CD4-positive, alpha-beta T cell (primary cell): Measurements from ENCODE around the gene PDIA3. TPM values are rescaled to one million over a fixed set of nuclear protein-coding genes. Genes with fewer than 3 reads are reported as not detected.
"Not testable (repeated sequence)": the region's sequence is repeated elsewhere in the genome, so short reads cannot be mapped to it uniquely, and the experiment has no call there.

Experiments used
- ATAC-seq: fragments of 200-7000 bp; cut with Tn5 transposase; one replicate; pipeline ENCODE4 v1.10.0; 2022; ENCODE audit warnings: mild to moderate bottlenecking; ENCODE audit not compliant: poor library complexity
- CTCF ChIA-PET: fragments of 350-600 bp; sonication (Branson Sonifier 250); formaldehyde crosslinking; loops from one replicate; lab custom pipeline; 2021; ENCODE audit warnings: antibody characterized with exemption, inconsistent platforms; lab: Charles Lee
- POLR2A ChIA-PET: fragments of 350-600 bp; sonication (Branson Sonifier 250); formaldehyde crosslinking; loops from one replicate; lab custom pipeline; 2021; ENCODE audit warnings: antibody characterized with exemption, inconsistent platforms; lab: Charles Lee
- DNase-seq, 14 experiments: peaks; one replicate each; pipeline ENCODE4 v3.0.0-alpha.2; 2013 to 2020; ENCODE audit warnings: mixed read lengths in 2 of 14
- H3K27ac ChIP-seq, 2 donors: one replicate each; pipeline versions ENCODE4 v1.5.1 to v1.7.0; 2013; ENCODE audit warnings: low read length in 2 of 2, low read depth in 1 of 2, mild to moderate bottlenecking in 1 of 2
- H3K27me3 ChIP-seq, 2 experiments: 1 replicate in 1 of 2; 2 replicates in 1 of 2; pipeline versions ENCODE4 v1.6.1 to v1.7.0; 2013; ENCODE audit warnings: low read length in 2 of 2, control low read depth in 1 of 2, mild to moderate bottlenecking in 1 of 2, moderate library complexity in 1 of 2; ENCODE audit not compliant: insufficient read depth in 2 of 2, control insufficient read depth in 1 of 2
- H3K36me3 ChIP-seq: one replicate; pipeline ENCODE4 v1.6.1; 2013; ENCODE audit warnings: low read length, control low read depth; ENCODE audit not compliant: insufficient read depth
- H3K4me1 ChIP-seq: one replicate; pipeline ENCODE4 v1.6.1; 2013; ENCODE audit warnings: low read length, control low read depth; ENCODE audit not compliant: insufficient read depth
- H3K4me3 ChIP-seq: one replicate; pipeline ENCODE4 v1.5.1; 2013; ENCODE audit warnings: mild to moderate bottlenecking, low read length, moderate library complexity
- H3K9me3 ChIP-seq, 2 experiments: 1 replicate in 1 of 2; 2 replicates in 1 of 2; pipeline versions ENCODE4 v1.6.1 to v1.7.0; 2013; ENCODE audit warnings: low read length in 2 of 2, mild to moderate bottlenecking in 2 of 2, control low read depth in 1 of 2, moderate library complexity in 1 of 2; ENCODE audit not compliant: control insufficient read depth in 1 of 2, insufficient read depth in 1 of 2
- H3K27ac Mint-ChIP-seq: one replicate; pipeline ENCODE4 v1.8.0; 2020; ENCODE audit warnings: mixed read lengths
- H3K27me3 Mint-ChIP-seq: one replicate; pipeline ENCODE4 v1.8.0; 2021; ENCODE audit warnings: mixed read lengths
- H3K36me3 Mint-ChIP-seq: one replicate; pipeline ENCODE4 v1.8.0; 2021; ENCODE audit warnings: low read depth, mixed read lengths
- H3K4me1 Mint-ChIP-seq: one replicate; pipeline ENCODE4 v1.8.0; 2021; ENCODE audit warnings: low read depth, mixed read lengths
- H3K4me3 Mint-ChIP-seq: one replicate; pipeline ENCODE4 v1.8.0; 2020; ENCODE audit warnings: mild to moderate bottlenecking, mixed read lengths
- H3K9me3 Mint-ChIP-seq: one replicate; pipeline ENCODE4 v1.8.0; 2020; ENCODE audit warnings: mixed read lengths
- CTCF ChIP-seq: fragments of 200-600 bp; IDR thresholded peaks from one replicate; pipeline ENCODE4 v1.8.0; 2022; ENCODE audit warnings: antibody characterized with exemption, mild to moderate bottlenecking
- intact Hi-C, 2 experiments: fragments of 100-400 bp; cut with DNase I in 1 of 2; cut with micrococcal nuclease in 1 of 2; formaldehyde crosslinking; loops; one replicate each; pipeline versions ENCODE4 v1.15.1 to v1.9.0; 2023 to 2025; cut with DNase I, micrococcal nuclease
- total RNA-seq, 174 experiments: library from RNA in 2 of 174; stranded (reverse) in 2 of 174; gene quantifications; one replicate each; pipeline ENCODE4 v1.2.3 and lab custom pipeline; 2021 to 2026

PDIA3 gene
- total RNA-seq, 2 experiments from 2014 or later, result 179 to 200 TPM

- Mint-ChIP-seq H3K27ac (peak within 1 kb of the TSS; percentile 90), H3K4me3 (peak within 1 kb of the TSS; percentile 94), H3K36me3 (peaks cover 82% of the 10 kb centered on the region), H3K9me3 (no peaks in the 10 kb centered on the region), H3K27me3 (no peaks in the 10 kb centered on the region), H3K4me1 (peaks cover 65% of the 10 kb centered on the region)
- H3K9me3 ChIP-seq, result no peaks in the 10 kb centered on the region
- intact Hi-C loops, result loop anchor here (1.0 to 10.0 kb wide), 5 partner anchors 8 to 285 kb away; partner anchors contain the start of genes ELL3 (in 1 of the 2), MAP1A (in 1 of the 2), MFAP1 (in 1 of the 2) and SERF2 (in 1 of the 2)
- H3K4me1 ChIP-seq, result peaks cover 34% of the 10 kb centered on the region
- peaks cover 51% of the 10 kb centered on the region for H3K36me3 ChIP-seq
- ChIA-PET CTCF (interaction anchor here (0.9 to 1.5 kb wide), 2 partner anchors 10 to 23 kb away, joined by 5 read pairs; partner anchors contain the start of gene ELL3), POLR2A (interaction anchor here (0.8 to 6.8 kb wide), 13 partner anchors 9 to 929 kb away, joined by 3 to 74 read pairs (median 5); partner anchors contain the start of genes ELL3, GOLM2, MFAP1 and PDIA3)
- no peaks in the 10 kb centered on the region for H3K27me3 ChIP-seq
- TF ChIP-seq CTCF, result no peak
- DNase-seq (no peak), ATAC-seq (no peak)
- H3K27ac ChIP-seq, result peak within 1 kb of the TSS; percentile 79 to 92
- H3K4me3 ChIP-seq, result peak within 1 kb of the TSS; percentile 82
Measured at GRCh38 chr15:43799945-43800285, 53.7 kb downstream of the PDIA3 start, which contains the start of gene SERINC4. TSS of gene SERINC4 (minus strand) at chr15:43800220. CDS start at chr15:43799986, 234 bp downstream.

- DNase-seq (peak; percentile 85 to 96 (median 92)), ATAC-seq (peak; percentile 98)
- Histone ChIP-seq H3K4me3 (peak within 1 kb of the TSS; percentile 82), H3K4me1 (peaks cover 28% of the 10 kb centered on the region), H3K27ac (peak within 1 kb of the TSS; percentile 79 to 92), H3K36me3 (peaks cover 50% of the 10 kb centered on the region), H3K9me3 (no peaks in the 10 kb centered on the region), H3K27me3 (no peaks in the 10 kb centered on the region)
- H3K4me1 Mint-ChIP-seq, result peaks cover 59% of the 10 kb centered on the region
- no peak for TF ChIP-seq CTCF
- ChIA-PET POLR2A (interaction anchor here (0.7 to 6.8 kb wide), 18 partner anchors 9 to 928 kb away, joined by 3 to 74 read pairs (median 4); partner anchors contain the start of genes ELL3, GOLM2, MFAP1 and PDIA3), CTCF (interaction anchor here (0.9 to 1.5 kb wide), 2 partner anchors 9 to 23 kb away, joined by 5 read pairs; partner anchors contain the start of gene ELL3)
- no peaks in the 10 kb centered on the region for H3K27me3 Mint-ChIP-seq
- peak within 1 kb of the TSS; percentile 90 for H3K27ac Mint-ChIP-seq
- peak within 1 kb of the TSS; percentile 94 for H3K4me3 Mint-ChIP-seq
- H3K9me3 Mint-ChIP-seq, result no peaks in the 10 kb centered on the region
- intact Hi-C loops, result loop anchor here (1.0 to 2.0 kb wide), 4 partner anchors 8 to 24 kb away; partner anchors contain the start of genes ELL3 (in 1 of the 2), MFAP1 (in 1 of the 2) and SERF2 (in 1 of the 2)
- H3K36me3 Mint-ChIP-seq, result peaks cover 82% of the 10 kb centered on the region
Measured at GRCh38 chr15:43800286-43801141, 54.3 kb downstream of the PDIA3 start, which contains the start of gene HYPK. TSS of gene HYPK (plus strand) at chr15:43800599. CDS start at chr15:43800623, 24 bp downstream.

DNA sequence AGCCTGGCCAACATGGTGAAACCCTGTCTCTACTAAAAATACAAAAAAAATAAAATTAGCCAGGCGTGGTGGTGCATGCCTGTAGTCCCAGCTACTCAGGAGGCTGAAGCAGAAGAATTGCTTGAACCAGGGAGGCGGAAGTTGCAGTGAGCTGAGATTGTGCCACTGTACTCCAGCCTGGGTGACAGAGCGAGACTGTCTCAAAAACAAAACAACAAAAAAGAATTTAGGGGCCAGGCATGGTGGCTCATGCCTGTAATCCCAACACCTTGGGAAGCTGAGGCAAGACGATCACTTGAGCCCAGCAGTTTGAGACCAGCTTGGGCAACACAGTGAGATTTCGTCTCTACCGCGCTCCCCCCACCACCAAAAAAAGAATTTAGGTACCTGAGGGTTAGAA is 56.4 kb downstream of the PDIA3 start:
- DNase-seq, H3K27me3 ChIP-seq, intact Hi-C loops, H3K27me3 Mint-ChIP-seq, H3K9me3 ChIP-seq, H3K4me3 ChIP-seq, ATAC-seq, H3K9me3 Mint-ChIP-seq, H3K27ac Mint-ChIP-seq, H3K27ac ChIP-seq: not testable (repeated sequence)
- Histone ChIP-seq H3K4me1 (peaks cover 26% of the 10 kb centered on the region), H3K36me3 (peaks cover 53% of the 10 kb centered on the region)
- Mint-ChIP-seq H3K4me1 (peaks cover 46% of the 10 kb centered on the region), H3K4me3 (peak overlapping the region; percentile 30), H3K36me3 (peaks cover 82% of the 10 kb centered on the region)
- ChIA-PET CTCF (interaction anchor here (0.9 kb wide), 1 partner anchor 22 kb away, joined by 3 read pairs; the partner anchor contains the start of gene MFAP1), POLR2A (interaction anchor here (1.0 to 1.6 kb wide), 2 partner anchors 10 to 26 kb away, joined by 3 to 4 read pairs; partner anchors contain the start of genes ELL3 and SERF2)
